ENCODE data around the gene SOAT2. TPM values are rescaled to one million over a fixed set of nuclear protein-coding genes. Genes with fewer than 3 reads are reported as not detected.
"Not testable (repeated sequence)": the region's sequence is repeated elsewhere in the genome, so short reads cannot be mapped to it uniquely, and the experiment has no call there.

SOAT2 gene
- polyA plus RNA-seq, 1 experiment: not detected

DNA sequence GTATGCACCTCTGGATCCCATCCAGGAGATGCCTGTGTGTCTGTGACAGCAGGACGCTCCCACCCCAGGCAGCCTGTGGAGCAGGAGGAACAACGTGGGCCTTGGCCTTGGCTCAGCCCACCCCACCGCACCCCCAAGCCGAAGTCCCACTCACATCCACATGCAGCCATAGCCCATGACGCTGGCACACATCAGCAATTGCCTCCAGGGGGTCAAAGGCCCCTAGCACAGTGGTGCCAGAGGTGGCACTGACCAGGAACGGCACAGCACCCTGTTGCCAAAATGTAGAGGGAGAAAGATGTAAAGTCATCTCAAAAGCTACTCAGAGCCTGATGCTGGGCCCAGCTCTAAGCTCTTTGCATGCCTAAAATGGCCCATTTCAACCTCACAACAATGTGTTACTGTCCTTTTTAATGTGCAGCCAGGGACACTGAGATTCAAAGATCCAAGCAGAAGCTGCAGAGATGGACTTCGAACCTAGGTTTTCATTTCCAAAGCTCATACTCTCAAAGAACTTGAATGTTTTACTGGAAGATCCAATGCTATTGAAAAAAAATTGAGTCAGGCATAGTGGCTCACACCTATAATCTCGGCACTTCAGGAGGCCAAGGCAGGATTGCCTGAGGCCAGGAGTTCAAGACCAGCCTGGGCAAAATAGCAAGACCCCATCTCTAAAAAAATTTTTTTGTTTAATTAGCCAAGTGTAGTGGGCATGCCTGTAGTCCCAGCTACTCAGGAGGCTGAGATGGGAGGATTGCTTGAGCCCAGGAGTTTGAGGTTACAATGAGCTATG is 58.0 kb downstream of the SOAT2 start:
- POLR2A ChIA-PET: interaction anchor here (0.7 to 1.2 kb wide), 2 partner anchors 19 kb away, joined by 4 to 5 read pairs; partner anchors contain the start of genes CSAD and ZNF740
- CTCF ChIA-PET: interaction anchor here (0.7 to 4.8 kb wide), 8 partner anchors 10 to 183 kb away, joined by 4 to 47 read pairs (median 19); partner anchors contain the start of gene AAAS
- Histone ChIP-seq H3K4me3 (ENCODE audit: low read depth, low read length) (no peak overlapping the region), H3K27ac (ENCODE audit: low read depth, low read length) (no peak overlapping the region), H3K9me3 (ENCODE audit: control insufficient read depth, insufficient read depth, low read length) (no peaks in the 10 kb centered on the region), H3K27me3 (ENCODE audit: control insufficient read depth, insufficient read depth, low read length) (no peaks in the 10 kb centered on the region)
- DNase-seq (ENCODE audit: low read depth, low spot score): no peak
- TF ChIP-seq, protein P1, sequence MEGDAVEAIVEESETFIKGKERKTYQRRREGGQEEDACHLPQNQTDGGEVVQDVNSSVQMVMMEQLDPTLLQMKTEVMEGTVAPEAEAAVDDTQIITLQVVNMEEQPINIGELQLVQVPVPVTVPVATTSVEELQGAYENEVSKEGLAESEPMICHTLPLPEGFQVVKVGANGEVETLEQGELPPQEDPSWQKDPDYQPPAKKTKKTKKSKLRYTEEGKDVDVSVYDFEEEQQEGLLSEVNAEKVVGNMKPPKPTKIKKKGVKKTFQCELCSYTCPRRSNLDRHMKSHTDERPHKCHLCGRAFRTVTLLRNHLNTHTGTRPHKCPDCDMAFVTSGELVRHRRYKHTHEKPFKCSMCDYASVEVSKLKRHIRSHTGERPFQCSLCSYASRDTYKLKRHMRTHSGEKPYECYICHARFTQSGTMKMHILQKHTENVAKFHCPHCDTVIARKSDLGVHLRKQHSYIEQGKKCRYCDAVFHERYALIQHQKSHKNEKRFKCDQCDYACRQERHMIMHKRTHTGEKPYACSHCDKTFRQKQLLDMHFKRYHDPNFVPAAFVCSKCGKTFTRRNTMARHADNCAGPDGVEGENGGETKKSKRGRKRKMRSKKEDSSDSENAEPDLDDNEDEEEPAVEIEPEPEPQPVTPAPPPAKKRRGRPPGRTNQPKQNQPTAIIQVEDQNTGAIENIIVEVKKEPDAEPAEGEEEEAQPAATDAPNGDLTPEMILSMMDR (IDR thresholded peaks at IDR 0.05; ENCODE audit: low read depth, low read length): no peak

DNA sequence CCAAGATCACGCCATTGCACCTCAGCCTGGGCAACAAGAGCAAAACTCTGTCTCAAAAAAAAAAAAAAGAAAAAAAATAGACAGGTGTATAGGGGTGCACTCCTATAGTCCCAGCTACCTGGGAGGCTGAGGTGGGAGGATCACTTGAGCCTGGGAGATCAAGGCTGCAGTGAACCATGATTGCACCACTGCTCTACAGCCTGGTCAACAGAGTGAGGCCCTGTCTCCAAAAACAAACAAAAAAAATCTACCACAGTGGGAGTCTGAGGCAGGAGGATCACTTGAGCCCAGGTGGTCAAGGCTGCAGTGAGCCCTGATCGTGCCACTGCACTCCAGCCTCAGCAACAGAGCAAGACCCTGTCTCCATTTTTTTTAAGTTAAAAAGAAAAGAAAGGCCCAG is 59.7 kb downstream of the SOAT2 start:
- CTCF ChIA-PET: interaction anchor here (0.6 kb wide), 1 partner anchor 29 kb away, joined by 3 read pairs; no protein-coding TSS in a partner anchor
- DNase-seq (ENCODE audit: low read depth, low spot score); POLR2A ChIA-PET; H3K9me3 ChIP-seq (ENCODE audit: control insufficient read depth, insufficient read depth, low read length); H3K4me3 ChIP-seq (ENCODE audit: low read depth, low read length); H3K27me3 ChIP-seq (ENCODE audit: control insufficient read depth, insufficient read depth, low read length); H3K27ac ChIP-seq (ENCODE audit: low read depth, low read length): not testable (repeated sequence)

DNA sequence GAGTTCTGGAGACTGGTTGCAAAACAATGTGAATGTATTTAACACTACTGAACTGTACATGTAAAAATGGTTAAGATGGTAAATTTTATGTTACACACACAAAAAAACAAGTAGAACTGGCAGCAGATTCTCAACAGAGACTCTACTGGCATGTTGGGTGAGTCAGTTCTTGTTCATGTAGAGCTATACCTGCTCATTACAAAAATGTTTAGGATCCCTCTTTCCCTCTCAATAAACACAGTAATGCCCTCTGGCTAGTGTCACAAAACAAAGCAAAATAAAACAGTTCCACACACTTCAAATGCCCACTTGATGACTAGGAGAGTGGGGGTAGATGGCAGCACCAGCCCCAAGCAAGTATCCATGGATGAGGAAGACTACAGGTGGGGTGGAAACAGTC is 63.6 kb downstream of the SOAT2 start:
- Histone ChIP-seq H3K27ac (ENCODE audit: low read depth, low read length) (no peak overlapping the region), H3K4me3 (ENCODE audit: low read depth, low read length) (no peak overlapping the region), H3K27me3 (ENCODE audit: control insufficient read depth, insufficient read depth, low read length) (no peaks in the 10 kb centered on the region), H3K9me3 (ENCODE audit: control insufficient read depth, insufficient read depth, low read length) (no peaks in the 10 kb centered on the region)
- ChIA-PET CTCF (no interaction called here), POLR2A (no interaction called here)
- TF ChIP-seq, protein P1 (IDR thresholded peaks at IDR 0.05; ENCODE audit: low read depth, low read length): no peak
- DNase-seq (ENCODE audit: low read depth, low spot score): no peak

DNA sequence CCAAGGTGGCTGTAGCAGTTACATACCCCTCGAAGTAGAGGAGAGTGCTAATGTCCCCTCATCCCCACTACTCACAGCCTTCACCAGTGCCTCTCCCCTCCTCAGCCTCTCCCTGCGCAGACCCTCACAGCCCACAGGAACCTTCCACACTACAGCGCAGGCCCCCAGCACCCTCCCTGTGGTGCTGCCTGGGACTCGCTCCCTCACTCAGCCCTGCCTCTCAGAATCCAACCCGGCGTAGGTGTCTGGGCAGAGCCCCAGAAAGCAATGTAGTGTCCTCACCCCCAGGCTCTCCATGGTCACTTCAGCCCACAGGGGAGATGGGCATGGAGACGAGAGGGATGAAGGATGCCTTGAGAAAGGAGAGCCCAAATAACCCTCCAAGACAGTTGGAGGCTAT is 66.4 kb downstream of the SOAT2 start:
- H3K27me3 ChIP-seq (ENCODE audit: control insufficient read depth, insufficient read depth, low read length): no peaks in the 10 kb centered on the region
- CTCF ChIA-PET: interaction anchor here (4.2 kb wide), 1 partner anchor 10 kb away, joined by 47 read pairs; no protein-coding TSS in a partner anchor
- H3K4me3 ChIP-seq (ENCODE audit: low read depth, low read length): no peak overlapping the region
- H3K27ac ChIP-seq (ENCODE audit: low read depth, low read length): no peak overlapping the region
- no peaks in the 10 kb centered on the region for H3K9me3 ChIP-seq (ENCODE audit: control insufficient read depth, insufficient read depth, low read length)
- TF ChIP-seq, protein P1 (IDR thresholded peaks at IDR 0.05; ENCODE audit: low read depth, low read length): no peak
- DNase-seq (ENCODE audit: low read depth, low spot score): no peak
- POLR2A ChIA-PET: no interaction called here

DNA sequence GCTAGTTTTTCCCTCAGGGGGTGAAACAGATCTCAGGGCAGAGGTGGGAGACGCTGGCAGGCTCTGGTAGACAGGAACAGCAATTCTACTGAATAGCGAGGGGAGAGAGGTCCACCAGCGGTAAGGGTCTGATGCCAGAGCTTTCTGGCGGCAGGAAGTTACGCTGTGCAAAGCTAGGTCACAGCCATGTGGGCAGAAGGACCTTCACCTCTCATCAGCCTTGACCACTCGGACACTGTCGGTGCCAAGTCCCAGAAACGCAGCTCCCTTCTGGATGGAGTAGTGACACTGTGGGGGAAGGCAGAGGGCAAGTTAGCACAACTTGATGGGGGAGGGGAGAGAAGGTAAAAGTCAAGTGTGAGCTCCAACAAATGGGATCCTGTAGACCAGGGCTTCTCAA is 66.9 kb downstream of the SOAT2 start:
- DNase-seq (ENCODE audit: low read depth, low spot score): no peak
- Histone ChIP-seq H3K9me3 (ENCODE audit: control insufficient read depth, insufficient read depth, low read length) (no peaks in the 10 kb centered on the region), H3K4me3 (ENCODE audit: low read depth, low read length) (no peak overlapping the region), H3K27me3 (ENCODE audit: control insufficient read depth, insufficient read depth, low read length) (no peaks in the 10 kb centered on the region), H3K27ac (ENCODE audit: low read depth, low read length) (no peak overlapping the region)
- TF ChIP-seq, protein P1 (IDR thresholded peaks at IDR 0.05; ENCODE audit: low read depth, low read length): no peak
- ChIA-PET CTCF (interaction anchor here (4.2 kb wide), 1 partner anchor 11 kb away, joined by 47 read pairs; no protein-coding TSS in a partner anchor), POLR2A (no interaction called here)
